H9 (cell line): Measurements from ENCODE around the gene KDM2A. TPM values are rescaled to one million over a fixed set of nuclear protein-coding genes. Genes with fewer than 3 reads are reported as not detected.

Experiments used
- DNase-seq: peaks from one replicate; pipeline ENCODE4 v3.0.0-alpha.2; 2017
- H2AFZ ChIP-seq: one replicate; pipeline ENCODE4 v1.6.1; 2013; ENCODE audit warnings: mild to moderate bottlenecking, low read length, control low read depth, moderate library complexity
- H2AK5ac ChIP-seq: 2 replicates; pipeline ENCODE4 v1.6.1; 2013; ENCODE audit warnings: low read length, control low read depth, mixed read lengths; ENCODE audit not compliant: insufficient read length
- H2BK120ac ChIP-seq: one replicate; pipeline ENCODE4 v1.6.1; 2013; ENCODE audit warnings: low read depth, mild to moderate bottlenecking, low read length, control low read depth, inconsistent platforms; ENCODE audit not compliant: poor library complexity, severe bottlenecking
- H2BK12ac ChIP-seq: 2 replicates; pipeline ENCODE4 v1.6.1; 2013; ENCODE audit warnings: low read length, control low read depth, mixed read lengths, low read depth; ENCODE audit not compliant: insufficient read length
- H2BK15ac ChIP-seq: 2 replicates; pipeline ENCODE4 v1.6.1; 2013; ENCODE audit warnings: low read depth, low read length, control low read depth
- H2BK20ac ChIP-seq: one replicate; pipeline ENCODE4 v1.6.1; 2013; ENCODE audit warnings: low read depth, mild to moderate bottlenecking, low read length, control low read depth, inconsistent platforms; ENCODE audit not compliant: poor library complexity, severe bottlenecking
- H2BK5ac ChIP-seq: 2 replicates; pipeline ENCODE4 v1.6.1; 2013; ENCODE audit warnings: low read length, control low read depth, mixed read lengths; ENCODE audit not compliant: insufficient read length
- H3K14ac ChIP-seq: 2 replicates; pipeline ENCODE4 v1.6.1; 2013; ENCODE audit warnings: low read length, control low read depth; ENCODE audit not compliant: insufficient read depth
- H3K18ac ChIP-seq: 2 replicates; pipeline ENCODE4 v1.6.1; 2013; ENCODE audit warnings: low read depth, mild to moderate bottlenecking, mixed read lengths, low read length, control low read depth; ENCODE audit not compliant: insufficient read length
- H3K23ac ChIP-seq: 2 replicates; pipeline ENCODE4 v1.6.1; 2013; ENCODE audit warnings: low read length, control low read depth, mixed read lengths, low read depth; ENCODE audit not compliant: insufficient read length
- H3K23me2 ChIP-seq: 2 replicates; pipeline ENCODE4 v1.6.1; 2013; ENCODE audit warnings: low read depth, mild to moderate bottlenecking, mixed read lengths, low read length, control low read depth; ENCODE audit not compliant: insufficient read length, poor library complexity, severe bottlenecking
- H3K27ac ChIP-seq: 2 replicates; pipeline ENCODE4 v1.5.1; 2013; ENCODE audit warnings: low read length, control low read depth, mixed read lengths, low read depth; ENCODE audit not compliant: insufficient read length
- H3K27me3 ChIP-seq: 2 replicates; pipeline ENCODE4 v1.6.1; 2013; ENCODE audit warnings: low read length, control low read depth, inconsistent platforms; ENCODE audit not compliant: insufficient read depth
- H3K4ac ChIP-seq: 2 replicates; pipeline ENCODE4 v1.6.1; 2013; ENCODE audit warnings: low read depth, mild to moderate bottlenecking, control low read depth, inconsistent platforms, low read length, moderate library complexity
- H3K4me1 ChIP-seq: 2 replicates; pipeline ENCODE4 v1.6.1; 2013; ENCODE audit warnings: low read length, control low read depth, inconsistent platforms; ENCODE audit not compliant: insufficient read depth
- H3K4me2 ChIP-seq: 2 replicates; pipeline ENCODE4 v1.6.1; 2013; ENCODE audit warnings: low read length, control low read depth, mixed read lengths; ENCODE audit not compliant: insufficient read length, insufficient read depth
- H3K56ac ChIP-seq: 2 replicates; pipeline ENCODE4 v1.6.1; 2013; ENCODE audit warnings: low read depth, mild to moderate bottlenecking, mixed read lengths, low read length, control low read depth; ENCODE audit not compliant: insufficient read length
- H3K79me1 ChIP-seq: 2 replicates; pipeline ENCODE4 v1.6.1; 2013; ENCODE audit warnings: low read depth, mild to moderate bottlenecking, moderate library complexity, low read length, control low read depth, inconsistent platforms; ENCODE audit not compliant: insufficient read depth, poor library complexity, severe bottlenecking
- H3K79me2 ChIP-seq: 2 replicates; pipeline ENCODE4 v1.6.1; 2013; ENCODE audit warnings: low read length, control low read depth, inconsistent platforms; ENCODE audit not compliant: insufficient read depth
- H3K9ac ChIP-seq: 2 replicates; pipeline ENCODE4 v1.6.1; 2013; ENCODE audit warnings: low read length, control low read depth, mixed read lengths; ENCODE audit not compliant: insufficient read length; ENCODE audit errors: extremely low read depth
- H3K9me3 ChIP-seq: one replicate; pipeline ENCODE4 v1.6.1; 2013; ENCODE audit warnings: low read depth, low read length, inconsistent platforms; ENCODE audit not compliant: control insufficient read depth
- H3T11ph ChIP-seq: one replicate; pipeline ENCODE4 v1.6.1; 2013; ENCODE audit warnings: mild to moderate bottlenecking, low read length, control low read depth, inconsistent platforms
- H4K20me1 ChIP-seq: one replicate; pipeline ENCODE4 v1.6.1; 2013; ENCODE audit not compliant: control insufficient read depth, insufficient read length, insufficient read depth
- H4K5ac ChIP-seq: 2 replicates; pipeline ENCODE4 v1.6.1; 2013; ENCODE audit warnings: low read depth, mild to moderate bottlenecking, mixed read lengths, low read length, control low read depth; ENCODE audit not compliant: insufficient read length
- H4K8ac ChIP-seq: replicated peaks from 2 replicates; pipeline ENCODE4 v1.6.1; 2013; ENCODE audit warnings: low read length, control low read depth, mixed read lengths, low read depth; ENCODE audit not compliant: insufficient read length
- H4K91ac ChIP-seq: 2 replicates; pipeline ENCODE4 v1.6.1; 2013; ENCODE audit warnings: low read depth, mild to moderate bottlenecking, moderate library complexity, mixed read lengths, low read length, control low read depth; ENCODE audit not compliant: insufficient read length
- H3K27ac Mint-ChIP-seq, 3 experiments: 2 replicates in 2 of 3; 3 replicates in 1 of 3; pipeline ENCODE4 v1.8.0; 2020 to 2021; ENCODE audit warnings: mixed read lengths in 3 of 3, mild to moderate bottlenecking in 1 of 3, moderate library complexity in 1 of 3
- H3K27me3 Mint-ChIP-seq: 2 replicates; pipeline ENCODE4 v1.8.0; 2021; ENCODE audit warnings: low read depth, mild to moderate bottlenecking, moderate library complexity, mixed read lengths
- H3K36me3 Mint-ChIP-seq, 3 experiments: 2 replicates in 2 of 3; 3 replicates in 1 of 3; pipeline ENCODE4 v1.8.0; 2020 to 2021; ENCODE audit warnings: low read depth in 3 of 3, mixed read lengths in 3 of 3; ENCODE audit not compliant: insufficient read depth in 1 of 3
- H3K4me1 Mint-ChIP-seq, 2 experiments: 2 replicates each; pipeline ENCODE4 v1.8.0; 2020; ENCODE audit warnings: mixed read lengths in 2 of 2
- H3K4me3 Mint-ChIP-seq, 2 experiments: 2 replicates in 1 of 2; 3 replicates in 1 of 2; pipeline ENCODE4 v1.8.0; 2020 to 2021; ENCODE audit warnings: mild to moderate bottlenecking in 2 of 2, mixed read lengths in 2 of 2, moderate library complexity in 1 of 2
- H3K9me3 Mint-ChIP-seq, 2 experiments: 2 replicates in 1 of 2; 3 replicates in 1 of 2; pipeline ENCODE4 v1.8.0; 2020; ENCODE audit warnings: mild to moderate bottlenecking in 2 of 2, mixed read lengths in 2 of 2, moderate library complexity in 1 of 2
- CTCF ChIP-seq: fragments of 200-600 bp; sonication (generic); conservative IDR thresholded peaks from 3 replicates; pipeline ENCODE4 v1.8.0; 2021; ENCODE audit warnings: antibody characterized with exemption, mild to moderate bottlenecking
- WGBS: extraction: QIAGEN DNeasy Blood & Tissue Kit; methylation state at CpG from one replicate; pipeline ENCODE4 v1.1.7; 2013; ENCODE audit warnings: missing lambda C conversion rate, low lambda C conversion rate, mixed read lengths; ENCODE audit not compliant: insufficient read length; ENCODE audit errors: extremely low coverage; 5-methylcytosine and 5-hydroxymethylcytosine counted together
- total RNA-seq: library from RNA; stranded (reverse); gene quantifications from 2 replicates; pipeline ENCODE4 v1.2.1, GENCODE V29; 2021

KDM2A gene
- total RNA-seq, 1 experiment from 2014 or later: 85.9 TPM

- Histone ChIP-seq H3K14ac (no peak overlapping the region), H3K23me2 (no peaks in the 10 kb centered on the region), H4K20me1 (no peaks in the 10 kb centered on the region), H3K79me1 (peaks cover 10% of the 10 kb centered on the region), H3K18ac (no peak overlapping the region), H3T11ph (no peak overlapping the region), H2BK20ac (no peak overlapping the region), H3K23ac (no peak overlapping the region), H3K27ac (no peak overlapping the region), H3K27me3 (no peaks in the 10 kb centered on the region), H3K79me2 (peaks cover 2% of the 10 kb centered on the region; the same call in 1 of the 2 replicates), H2BK15ac (no peak overlapping the region), H4K8ac (no peak overlapping the region), H2AFZ (no peak overlapping the region), H2AK5ac (no peak overlapping the region), H2BK12ac (no peak overlapping the region), H2BK5ac (no peak overlapping the region), H3K9me3 (no peaks in the 10 kb centered on the region), H4K91ac (no peak overlapping the region), H3K4me2 (no peak overlapping the region), H3K4me1 (no peaks in the 10 kb centered on the region), H2BK120ac (no peak overlapping the region), H4K5ac (no peak overlapping the region), H3K4ac (no peak overlapping the region), H3K9ac (no peak overlapping the region), H3K56ac (no peak overlapping the region)
- Mint-ChIP-seq H3K9me3 (no peaks in the 10 kb centered on the region), H3K27ac (no peak overlapping the region), H3K4me1 (no peaks in the 10 kb centered on the region), H3K36me3 (peaks cover 1 to 14% (median 12%) of the 10 kb centered on the region in 3 experiments; a peak in 3 of 7 replicates), H3K4me3 (no peak overlapping the region), H3K27me3 (no peaks in the 10 kb centered on the region)
- WGBS: no CpG with 5 or more reads among the region's 1 CpG
- no peak for DNase-seq
- no peak for TF ChIP-seq CTCF
These were observed 55.2 kb downstream of the KDM2A start for GRCh38 chr11:67174311-67174710.
